ENCODE measurements around the gene RNF223.

DNA sequence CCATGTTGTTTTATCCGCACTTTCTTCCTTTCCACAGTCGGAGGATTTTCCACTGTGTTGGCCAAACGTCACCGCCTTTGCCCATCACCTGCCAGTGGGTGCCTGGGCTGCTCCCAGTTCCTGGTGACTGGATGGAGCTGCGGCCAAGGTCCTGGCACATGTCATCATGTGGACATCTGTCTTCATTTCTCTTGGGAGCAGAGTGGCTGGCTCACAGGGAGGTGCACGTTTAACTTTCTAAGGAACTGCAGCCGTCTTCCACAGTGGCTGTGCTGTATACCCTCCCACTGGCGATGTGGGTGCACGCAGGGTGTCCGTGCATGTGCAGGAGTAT is 19.5 kb upstream of the RNF223 start:
- TF ChIP-seq RFX5 (IDR thresholded peaks at IDR 0.05; ENCODE audit: borderline replicate concordance, low read depth, low read length), result no peak
- no peak for TF ChIP-seq NANOG (IDR thresholded peaks at IDR 0.05; ENCODE audit: insufficient read depth, low read depth, low read length, poor library complexity, severe bottlenecking)
- TF ChIP-seq POLR2A (IDR thresholded peaks at IDR 0.05; ENCODE audit: control extremely low read depth in 1 of 2, low read depth in 2 of 2, low read length in 2 of 2), result no peak
- TF ChIP-seq, protein P1, sequence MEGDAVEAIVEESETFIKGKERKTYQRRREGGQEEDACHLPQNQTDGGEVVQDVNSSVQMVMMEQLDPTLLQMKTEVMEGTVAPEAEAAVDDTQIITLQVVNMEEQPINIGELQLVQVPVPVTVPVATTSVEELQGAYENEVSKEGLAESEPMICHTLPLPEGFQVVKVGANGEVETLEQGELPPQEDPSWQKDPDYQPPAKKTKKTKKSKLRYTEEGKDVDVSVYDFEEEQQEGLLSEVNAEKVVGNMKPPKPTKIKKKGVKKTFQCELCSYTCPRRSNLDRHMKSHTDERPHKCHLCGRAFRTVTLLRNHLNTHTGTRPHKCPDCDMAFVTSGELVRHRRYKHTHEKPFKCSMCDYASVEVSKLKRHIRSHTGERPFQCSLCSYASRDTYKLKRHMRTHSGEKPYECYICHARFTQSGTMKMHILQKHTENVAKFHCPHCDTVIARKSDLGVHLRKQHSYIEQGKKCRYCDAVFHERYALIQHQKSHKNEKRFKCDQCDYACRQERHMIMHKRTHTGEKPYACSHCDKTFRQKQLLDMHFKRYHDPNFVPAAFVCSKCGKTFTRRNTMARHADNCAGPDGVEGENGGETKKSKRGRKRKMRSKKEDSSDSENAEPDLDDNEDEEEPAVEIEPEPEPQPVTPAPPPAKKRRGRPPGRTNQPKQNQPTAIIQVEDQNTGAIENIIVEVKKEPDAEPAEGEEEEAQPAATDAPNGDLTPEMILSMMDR (IDR thresholded peaks at IDR 0.05; ENCODE audit: control extremely low read depth in 1 of 3, insufficient read depth in 1 of 3, low read depth in 1 of 3, low read length in 3 of 3), result no peak
- TF ChIP-seq GABPA (IDR thresholded peaks at IDR 0.05; ENCODE audit: borderline replicate concordance, insufficient read depth, low read length), result no peak
- TF ChIP-seq JUND (IDR thresholded peaks at IDR 0.05; ENCODE audit: low read length), result no peak
- TF ChIP-seq EZH2 (IDR thresholded peaks at IDR 0.05; ENCODE audit: low read depth, low read length, severe bottlenecking), result no peak
- TF ChIP-seq TAF1 (IDR thresholded peaks at IDR 0.05; ENCODE audit: low read depth, low read length), result no peak
- no peak for TF ChIP-seq SUZ12 (IDR thresholded peaks at IDR 0.05; ENCODE audit: low read length)
- TF ChIP-seq, protein P2, sequence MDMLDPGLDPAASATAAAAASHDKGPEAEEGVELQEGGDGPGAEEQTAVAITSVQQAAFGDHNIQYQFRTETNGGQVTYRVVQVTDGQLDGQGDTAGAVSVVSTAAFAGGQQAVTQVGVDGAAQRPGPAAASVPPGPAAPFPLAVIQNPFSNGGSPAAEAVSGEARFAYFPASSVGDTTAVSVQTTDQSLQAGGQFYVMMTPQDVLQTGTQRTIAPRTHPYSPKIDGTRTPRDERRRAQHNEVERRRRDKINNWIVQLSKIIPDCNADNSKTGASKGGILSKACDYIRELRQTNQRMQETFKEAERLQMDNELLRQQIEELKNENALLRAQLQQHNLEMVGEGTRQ (IDR thresholded peaks at IDR 0.05; ENCODE audit: low read length), result no peak

Data from H1 (cell line).